Upper lobe of left lung (tissue), 4 donors: ENCODE results near the gene TTF2.

Experiments
- CTCF ChIP-seq, 6 experiments: fragments of 450-650 bp in 4 of 6; fragments of 200-600 bp in 2 of 6; sonication (generic) in 2 of 6; IDR thresholded peaks; one replicate each; pipeline ENCODE4 v1.5.1; 2016 to 2019; ENCODE audit warnings: antibody characterized with exemption in 6 of 6
- EP300 ChIP-seq, 4 donors: sonication (generic); formaldehyde crosslinking; IDR thresholded peaks; one replicate each; pipeline ENCODE4 v1.5.1; 2017; ENCODE audit warnings: antibody characterized with exemption in 4 of 4, control low read depth in 2 of 4
- POLR2A ChIP-seq, 4 donors: fragments of 450-650 bp; IDR thresholded peaks; one replicate each; pipeline ENCODE4 v1.5.1; 2016 to 2017; ENCODE audit warnings: antibody characterized with exemption in 4 of 4, mild to moderate bottlenecking in 2 of 4
- POLR2AphosphoS5 ChIP-seq, 2 donors: sonication (generic); formaldehyde crosslinking; IDR thresholded peaks; one replicate each; pipeline ENCODE4 v1.5.1; 2017; ENCODE audit warnings: antibody characterized with exemption in 2 of 2

- no peak for TF ChIP-seq CTCF (IDR thresholded peaks at IDR 0.05)
- TF ChIP-seq POLR2AphosphoS5 (IDR thresholded peaks at IDR 0.05), result no peak
- TF ChIP-seq POLR2A (IDR thresholded peaks at IDR 0.05), result no peak
- TF ChIP-seq EP300 (IDR thresholded peaks at IDR 0.05), result no peak
These were observed 10.0 kb downstream of the TTF2 start for GRCh38 chr1:117070124-117070523.
